GM19324 (cell line): ENCODE measurements around the gene PCDHA1.
"Not testable (repeated sequence)": the region's sequence is repeated elsewhere in the genome, so short reads cannot be mapped to it uniquely, and the experiment has no call there.

Experiments
- ATAC-seq: cut with Tn5 transposase; IDR thresholded peaks from one replicate; pipeline ENCODE4 v1.9.1; 2021; ENCODE audit warnings: mild to moderate bottlenecking, moderate library complexity; ENCODE audit not compliant: unreplicated experiment, low FRiP score

PCDHA1 gene

DNA sequence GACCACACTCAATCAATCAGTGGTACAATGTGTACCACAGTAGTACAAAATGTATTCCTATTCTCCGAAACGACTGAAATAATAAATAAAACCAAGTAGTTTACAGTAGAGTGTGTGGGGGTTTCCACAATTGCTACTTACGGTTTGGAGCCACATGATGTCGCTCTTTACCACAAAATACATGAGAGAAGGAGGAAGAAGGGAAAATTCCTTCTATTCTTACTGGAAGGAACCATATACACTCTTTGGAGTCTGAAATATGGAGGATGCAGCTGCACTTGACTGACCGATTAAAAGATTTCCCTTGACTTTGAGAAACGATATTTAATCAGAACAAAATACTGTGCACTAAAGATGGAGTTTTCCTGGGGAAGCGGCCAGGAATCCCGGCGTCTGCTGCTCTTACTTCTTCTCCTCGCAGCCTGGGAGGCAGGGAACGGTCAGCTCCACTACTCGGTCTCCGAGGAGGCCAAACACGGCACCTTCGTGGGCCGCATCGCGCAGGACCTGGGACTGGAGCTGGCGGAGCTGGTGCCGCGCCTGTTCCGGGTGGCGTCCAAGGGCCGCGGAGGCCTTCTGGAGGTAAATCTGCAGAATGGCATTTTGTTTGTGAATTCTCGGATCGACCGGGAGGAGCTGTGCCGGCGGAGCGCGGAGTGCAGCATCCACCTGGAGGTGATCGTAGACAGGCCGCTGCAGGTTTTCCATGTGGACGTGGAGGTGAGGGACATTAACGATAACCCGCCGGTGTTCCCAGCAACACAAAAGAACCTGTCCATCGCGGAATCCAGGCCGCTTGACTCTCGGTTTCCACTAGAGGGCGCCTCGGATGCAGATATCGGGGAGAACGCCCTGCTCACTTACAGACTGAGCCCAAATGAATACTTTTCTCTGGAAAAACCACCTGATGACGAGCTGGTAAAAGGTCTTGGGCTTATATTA is 21.2 kb downstream of the PCDHA1 start, which contains the start of gene PCDHA4:
TSS of gene PCDHA4 (plus strand) at position 235 of the 942 bp plus-strand sequence.
- no peak for ATAC-seq

DNA sequence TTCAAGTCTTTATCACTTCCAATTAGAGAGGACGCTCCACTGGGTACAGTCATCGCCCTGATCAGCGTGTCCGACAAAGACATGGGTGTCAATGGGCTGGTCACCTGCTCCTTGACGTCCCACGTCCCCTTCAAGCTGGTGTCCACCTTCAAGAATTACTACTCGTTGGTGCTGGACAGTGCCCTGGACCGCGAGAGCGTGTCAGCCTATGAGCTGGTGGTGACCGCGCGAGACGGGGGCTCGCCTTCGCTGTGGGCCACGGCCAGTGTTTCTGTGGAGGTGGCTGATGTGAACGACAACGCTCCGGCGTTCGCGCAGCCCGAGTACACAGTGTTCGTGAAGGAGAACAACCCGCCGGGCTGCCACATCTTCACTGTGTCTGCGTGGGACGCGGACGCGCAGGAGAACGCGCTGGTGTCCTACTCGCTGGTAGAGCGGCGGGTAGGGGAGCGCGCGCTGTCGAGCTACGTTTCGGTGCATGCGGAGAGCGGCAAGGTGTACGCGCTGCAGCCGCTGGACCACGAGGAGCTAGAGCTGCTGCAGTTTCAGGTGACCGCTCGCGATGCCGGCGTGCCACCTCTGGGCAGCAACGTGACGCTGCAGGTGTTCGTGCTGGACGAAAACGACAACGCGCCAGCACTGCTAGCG is 22.4 kb downstream of the PCDHA1 start:
- ATAC-seq: not testable (repeated sequence)

DNA sequence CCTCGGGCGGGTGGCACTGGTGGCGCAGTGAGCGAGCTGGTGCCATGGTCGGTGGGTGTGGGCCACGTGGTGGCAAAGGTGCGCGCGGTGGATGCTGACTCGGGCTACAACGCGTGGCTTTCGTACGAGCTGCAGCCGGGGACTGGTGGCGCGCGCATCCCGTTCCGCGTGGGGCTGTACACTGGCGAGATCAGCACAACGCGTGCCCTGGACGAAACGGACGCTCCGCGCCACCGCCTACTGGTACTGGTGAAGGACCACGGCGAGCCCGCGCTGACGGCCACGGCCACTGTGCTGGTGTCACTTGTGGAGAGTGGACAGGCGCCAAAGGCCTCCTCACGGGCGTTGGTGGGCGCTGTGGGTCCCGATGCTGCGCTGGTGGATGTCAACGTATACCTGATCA is 22.9 kb downstream of the PCDHA1 start:
- no peak for ATAC-seq

DNA sequence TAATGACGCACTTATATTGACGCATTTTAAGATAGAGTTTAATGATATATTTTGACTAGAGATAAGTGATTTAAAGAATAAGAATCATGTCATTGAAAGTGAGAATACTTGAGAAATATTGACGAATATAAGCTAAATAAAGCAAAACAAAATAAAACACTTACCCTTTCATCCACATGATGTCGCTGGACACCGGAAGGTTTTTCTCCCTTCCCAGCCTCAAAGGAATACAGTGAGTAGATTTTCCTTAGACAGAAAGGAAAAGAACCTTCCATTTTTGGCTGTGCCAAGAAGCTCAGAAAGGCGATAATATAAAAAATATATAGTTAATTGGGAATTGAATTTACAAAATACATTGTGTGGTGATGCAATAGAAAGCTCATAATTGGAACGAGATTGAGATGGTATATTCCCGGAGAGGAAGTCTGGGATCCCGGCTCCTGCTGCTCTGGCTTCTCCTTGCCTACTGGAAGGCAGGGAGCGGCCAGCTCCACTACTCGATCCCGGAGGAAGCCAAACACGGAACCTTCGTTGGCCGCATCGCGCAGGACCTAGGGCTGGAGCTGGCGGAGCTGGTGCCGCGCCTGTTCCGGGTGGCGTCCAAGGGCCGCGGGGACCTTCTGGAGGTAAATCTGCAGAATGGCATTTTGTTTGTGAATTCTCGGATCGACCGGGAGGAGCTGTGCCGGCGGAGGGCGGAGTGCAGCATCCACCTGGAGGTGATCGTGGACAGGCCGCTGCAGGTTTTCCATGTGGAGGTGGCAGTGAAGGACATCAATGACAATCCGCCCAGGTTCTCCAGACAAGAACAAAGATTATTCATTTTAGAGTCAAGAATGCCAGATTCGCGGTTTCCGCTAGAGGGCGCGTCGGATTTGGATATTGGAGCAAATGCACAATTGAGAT is 35.7 kb downstream of the PCDHA1 start, which contains the start of gene PCDHA5:
TSS of gene PCDHA5 (plus strand) at position 239 of the 906 bp plus-strand sequence.
- ATAC-seq: no peak

DNA sequence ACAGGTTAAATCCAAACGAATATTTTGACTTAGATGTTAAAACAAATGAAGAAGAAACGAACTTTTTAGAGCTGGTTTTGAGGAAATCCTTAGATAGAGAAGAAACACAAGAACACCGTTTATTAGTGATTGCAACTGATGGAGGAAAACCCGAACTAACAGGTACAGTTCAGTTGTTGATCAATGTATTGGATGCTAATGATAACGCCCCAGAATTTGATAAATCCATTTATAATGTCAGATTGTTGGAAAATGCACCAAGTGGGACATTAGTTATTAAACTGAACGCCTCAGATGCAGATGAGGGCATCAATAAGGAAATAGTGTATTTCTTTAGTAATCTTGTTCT is 36.3 kb downstream of the PCDHA1 start:
- ATAC-seq: no peak

DNA sequence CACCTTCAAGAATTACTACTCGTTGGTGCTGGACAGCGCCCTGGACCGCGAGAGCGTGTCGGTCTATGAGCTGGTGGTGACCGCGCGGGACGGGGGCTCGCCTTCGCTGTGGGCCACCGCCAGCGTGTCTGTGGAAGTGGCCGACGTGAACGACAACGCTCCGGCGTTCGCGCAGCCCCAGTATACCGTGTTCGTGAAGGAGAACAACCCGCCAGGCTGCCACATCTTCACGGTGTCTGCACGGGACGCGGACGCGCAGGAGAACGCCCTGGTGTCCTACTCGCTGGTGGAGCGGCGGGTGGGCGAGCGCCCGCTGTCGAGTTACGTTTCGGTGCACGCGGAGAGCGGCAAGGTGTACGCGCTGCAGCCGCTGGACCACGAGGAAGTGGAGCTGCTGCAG is 37.0 kb downstream of the PCDHA1 start:
- ATAC-seq: not testable (repeated sequence)

DNA sequence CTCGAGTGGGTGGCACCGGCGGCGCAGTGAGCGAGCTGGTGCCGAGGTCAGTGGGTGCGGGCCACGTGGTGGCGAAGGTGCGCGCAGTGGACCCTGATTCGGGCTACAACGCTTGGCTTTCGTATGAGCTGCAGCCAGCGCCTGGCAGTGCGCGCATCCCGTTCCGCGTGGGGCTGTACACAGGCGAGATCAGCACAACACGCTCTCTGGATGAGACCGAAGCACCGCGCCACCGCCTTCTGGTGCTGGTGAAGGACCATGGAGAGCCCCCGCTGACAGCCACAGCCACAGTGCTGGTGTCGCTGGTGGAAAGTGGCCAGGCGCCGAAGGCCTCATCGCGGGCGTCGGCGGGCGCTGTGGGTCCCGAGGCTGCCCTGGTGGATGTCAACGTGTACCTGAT is 37.5 kb downstream of the PCDHA1 start:
- ATAC-seq: no peak

DNA sequence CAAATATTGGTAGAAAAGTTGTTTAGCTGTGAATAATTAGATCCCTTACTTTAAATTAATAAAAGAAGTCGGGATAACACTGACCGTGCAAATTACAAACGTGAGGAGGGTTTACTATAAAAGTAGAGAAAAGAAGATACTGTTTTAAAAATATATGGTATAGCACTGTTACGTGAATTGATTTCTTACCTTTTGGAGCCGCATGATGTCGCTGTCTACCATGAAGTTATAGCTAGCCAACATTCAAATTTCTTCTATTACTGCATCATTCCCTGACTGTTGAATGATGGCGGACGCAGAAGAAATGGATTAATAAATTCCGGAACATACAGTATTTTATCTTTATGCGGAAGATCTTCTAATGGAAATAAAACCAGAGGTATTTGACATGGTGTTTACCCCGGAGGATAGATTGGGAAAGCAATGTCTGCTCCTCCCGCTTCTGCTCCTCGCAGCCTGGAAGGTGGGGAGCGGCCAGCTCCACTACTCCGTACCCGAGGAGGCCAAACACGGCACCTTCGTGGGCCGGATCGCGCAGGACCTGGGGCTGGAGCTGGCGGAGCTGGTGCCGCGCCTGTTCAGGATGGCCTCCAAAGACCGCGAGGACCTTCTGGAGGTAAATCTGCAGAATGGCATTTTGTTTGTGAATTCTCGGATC is 41.9 kb downstream of the PCDHA1 start, which contains the start of gene PCDHA6:
TSS of gene PCDHA6 (plus strand) at position 257 of the 658 bp plus-strand sequence. CDS start at position 389, 132 bp downstream.
- ATAC-seq: no peak

DNA sequence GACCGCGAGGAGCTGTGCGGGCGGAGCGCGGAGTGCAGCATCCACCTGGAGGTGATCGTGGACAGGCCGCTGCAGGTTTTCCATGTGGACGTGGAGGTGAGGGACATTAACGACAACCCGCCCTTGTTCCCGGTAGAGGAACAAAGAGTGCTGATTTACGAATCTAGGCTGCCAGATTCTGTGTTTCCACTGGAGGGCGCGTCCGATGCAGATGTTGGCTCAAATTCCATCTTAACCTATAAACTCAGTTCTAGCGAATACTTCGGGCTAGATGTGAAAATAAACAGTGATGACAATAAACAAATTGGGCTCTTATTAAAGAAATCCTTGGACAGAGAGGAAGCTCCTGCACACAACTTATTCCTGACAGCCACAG is 42.4 kb downstream of the PCDHA1 start:
- no peak for ATAC-seq

DNA sequence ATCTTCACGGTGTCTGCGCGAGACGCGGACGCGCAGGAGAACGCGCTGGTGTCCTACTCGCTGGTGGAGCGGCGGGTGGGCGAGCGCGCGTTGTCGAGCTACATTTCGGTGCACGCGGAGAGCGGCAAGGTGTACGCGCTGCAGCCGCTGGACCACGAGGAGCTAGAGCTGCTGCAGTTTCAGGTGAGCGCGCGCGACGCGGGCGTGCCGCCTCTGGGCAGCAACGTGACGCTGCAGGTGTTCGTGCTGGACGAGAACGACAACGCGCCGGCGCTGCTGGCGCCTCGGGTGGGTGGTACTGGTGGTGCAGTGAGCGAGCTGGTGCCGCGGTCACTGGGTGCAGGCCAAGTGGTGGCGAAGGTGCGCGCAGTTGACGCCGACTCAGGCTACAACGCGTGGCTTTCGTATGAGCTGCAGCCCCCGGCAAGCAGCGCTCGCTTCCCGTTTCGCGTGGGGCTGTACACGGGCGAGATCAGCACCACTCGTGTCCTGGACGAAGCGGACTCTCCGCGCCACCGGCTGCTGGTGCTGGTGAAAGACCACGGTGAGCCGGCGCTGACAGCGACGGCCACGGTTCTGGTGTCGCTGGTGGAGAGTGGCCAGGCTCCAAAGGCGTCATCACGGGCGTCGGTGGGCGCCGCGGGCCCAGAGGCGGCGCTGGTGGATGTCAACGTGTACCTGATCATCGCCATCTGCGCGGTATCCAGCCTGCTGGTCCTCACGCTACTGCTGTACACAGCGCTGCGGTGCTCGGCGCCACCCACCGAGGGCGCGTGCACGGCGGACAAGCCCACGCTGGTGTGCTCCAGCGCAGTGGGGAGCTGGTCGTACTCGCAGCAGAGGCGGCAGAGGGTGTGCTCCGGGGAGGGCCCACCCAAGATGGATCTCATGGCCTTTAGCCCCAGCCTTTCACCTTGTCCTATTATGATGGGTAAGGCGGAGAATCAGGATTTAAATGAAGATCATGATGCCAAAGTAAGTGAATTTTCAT is 43.9 kb downstream of the PCDHA1 start:
- ATAC-seq: not testable (repeated sequence)

DNA sequence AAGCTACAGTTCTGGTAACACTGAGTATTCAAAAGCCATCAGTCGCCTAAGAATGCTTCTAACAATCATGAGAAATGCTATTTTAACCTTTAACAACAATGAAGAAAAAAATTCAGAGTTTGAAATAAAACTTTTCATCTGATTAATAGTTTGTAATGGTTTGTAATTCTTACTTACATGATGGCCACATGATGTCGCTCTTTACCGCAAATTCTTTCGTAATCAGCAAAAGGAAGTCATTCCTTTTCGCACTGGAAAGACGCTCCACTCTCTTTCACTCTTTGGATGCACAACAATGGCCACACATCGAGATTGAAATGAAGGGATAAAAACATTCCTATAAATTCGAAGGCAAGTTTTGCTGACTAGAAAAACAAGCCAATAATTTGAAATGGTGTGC is 48.1 kb downstream of the PCDHA1 start, which contains the start of gene PCDHA7:
TSS of gene PCDHA7 (plus strand) at position 277 of the 400 bp plus-strand sequence. CDS start at position 392, 115 bp downstream.
- ATAC-seq: no peak

DNA sequence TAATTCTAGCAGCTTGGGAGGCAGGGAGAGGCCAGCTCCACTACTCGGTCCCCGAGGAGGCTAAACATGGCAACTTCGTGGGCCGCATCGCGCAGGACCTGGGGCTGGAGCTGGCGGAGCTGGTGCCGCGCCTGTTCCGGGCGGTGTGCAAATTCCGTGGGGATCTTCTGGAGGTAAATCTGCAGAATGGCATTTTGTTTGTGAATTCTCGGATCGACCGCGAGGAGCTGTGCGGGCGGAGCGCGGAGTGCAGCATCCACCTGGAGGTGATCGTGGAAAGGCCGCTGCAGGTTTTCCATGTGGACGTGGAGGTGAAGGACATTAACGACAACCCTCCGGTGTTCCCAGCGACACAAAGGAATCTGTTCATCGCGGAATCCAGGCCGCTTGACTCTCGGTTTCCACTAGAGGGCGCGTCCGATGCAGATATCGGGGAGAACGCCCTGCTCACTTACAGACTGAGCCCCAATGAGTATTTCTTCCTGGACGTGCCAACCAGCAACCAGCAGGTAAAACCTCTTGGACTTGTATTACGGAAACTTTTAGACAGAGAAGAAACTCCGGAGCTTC is 48.6 kb downstream of the PCDHA1 start:
- ATAC-seq: not testable (repeated sequence)

DNA sequence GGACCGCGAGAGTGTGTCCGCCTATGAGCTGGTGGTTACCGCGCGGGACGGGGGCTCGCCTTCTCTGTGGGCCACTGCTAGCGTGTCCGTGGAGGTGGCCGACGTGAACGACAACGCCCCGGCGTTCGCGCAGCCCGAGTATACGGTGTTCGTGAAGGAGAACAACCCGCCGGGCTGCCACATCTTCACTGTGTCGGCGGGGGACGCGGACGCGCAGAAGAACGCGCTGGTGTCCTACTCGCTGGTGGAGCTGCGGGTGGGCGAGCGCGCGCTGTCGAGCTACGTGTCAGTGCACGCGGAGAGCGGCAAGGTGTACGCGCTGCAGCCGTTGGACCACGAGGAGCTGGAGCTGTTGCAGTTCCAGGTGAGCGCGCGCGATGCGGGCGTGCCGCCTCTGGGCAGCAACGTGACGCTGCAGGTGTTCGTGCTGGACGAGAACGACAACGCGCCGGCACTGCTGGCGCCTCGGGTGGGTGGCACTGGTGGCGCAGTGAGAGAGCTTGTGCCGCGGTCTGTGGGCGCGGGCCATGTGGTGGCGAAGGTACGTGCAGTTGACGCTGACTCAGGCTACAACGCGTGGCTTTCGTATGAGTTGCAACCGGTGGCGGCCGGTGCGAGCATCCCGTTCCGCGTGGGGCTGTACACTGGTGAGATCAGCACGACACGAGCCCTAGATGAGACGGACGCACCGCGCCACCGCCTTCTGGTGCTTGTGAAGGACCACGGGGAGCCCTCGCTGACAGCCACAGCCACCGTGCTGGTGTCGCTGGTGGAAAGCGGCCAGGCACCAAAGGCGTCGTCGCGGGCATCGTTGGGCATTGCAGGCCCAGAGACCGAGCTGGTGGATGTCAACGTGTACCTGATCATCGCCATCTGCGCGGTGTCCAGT is 49.9 kb downstream of the PCDHA1 start:
- ATAC-seq: no peak

DNA sequence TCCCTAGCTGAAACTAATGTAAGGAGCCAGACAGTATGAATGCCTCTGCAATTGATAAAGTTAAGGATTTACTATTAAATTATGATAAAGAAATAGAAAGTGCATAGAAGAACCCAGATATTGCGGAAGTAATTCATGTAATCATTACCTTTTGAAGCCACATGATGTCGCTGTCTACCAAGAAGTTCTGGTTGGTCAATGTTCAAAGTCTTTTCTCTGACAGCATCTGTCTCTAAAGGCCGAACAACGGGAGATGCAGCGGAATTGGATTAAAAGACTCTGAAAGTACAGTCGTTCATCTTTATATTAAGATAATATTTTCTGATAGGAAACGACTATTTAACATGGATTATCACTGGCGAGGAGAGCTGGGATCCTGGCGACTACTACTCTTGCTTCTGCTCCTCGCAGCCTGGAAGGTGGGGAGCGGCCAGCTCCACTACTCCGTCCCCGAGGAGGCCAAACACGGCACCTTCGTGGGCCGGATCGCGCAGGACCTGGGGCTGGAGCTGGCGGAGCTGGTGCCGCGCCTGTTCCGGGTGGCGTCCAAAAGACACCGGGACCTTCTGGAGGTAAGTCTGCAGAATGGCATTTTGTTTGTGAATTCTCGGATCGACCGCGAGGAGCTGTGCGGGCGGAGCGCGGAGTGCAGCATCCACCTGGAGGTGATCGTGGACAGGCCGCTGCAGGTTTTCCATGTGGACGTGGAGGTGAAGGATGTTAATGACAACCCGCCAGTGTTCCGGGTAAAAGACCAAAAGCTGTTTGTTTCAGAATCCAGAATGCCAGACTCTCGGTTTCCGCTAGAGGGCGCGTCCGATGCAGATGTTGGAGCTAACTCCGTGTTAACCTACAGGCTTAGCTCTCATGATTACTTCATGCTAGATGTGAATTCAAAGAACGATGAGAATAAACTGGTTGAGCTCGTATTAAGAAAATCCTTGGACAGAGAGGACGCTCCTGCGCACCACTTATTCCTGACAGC is 55.3 kb downstream of the PCDHA1 start, which contains the start of gene PCDHA8:
TSS of gene PCDHA8 (plus strand) at position 210 of the 985 bp plus-strand sequence. CDS start at position 345, 135 bp downstream.
- no peak for ATAC-seq

DNA sequence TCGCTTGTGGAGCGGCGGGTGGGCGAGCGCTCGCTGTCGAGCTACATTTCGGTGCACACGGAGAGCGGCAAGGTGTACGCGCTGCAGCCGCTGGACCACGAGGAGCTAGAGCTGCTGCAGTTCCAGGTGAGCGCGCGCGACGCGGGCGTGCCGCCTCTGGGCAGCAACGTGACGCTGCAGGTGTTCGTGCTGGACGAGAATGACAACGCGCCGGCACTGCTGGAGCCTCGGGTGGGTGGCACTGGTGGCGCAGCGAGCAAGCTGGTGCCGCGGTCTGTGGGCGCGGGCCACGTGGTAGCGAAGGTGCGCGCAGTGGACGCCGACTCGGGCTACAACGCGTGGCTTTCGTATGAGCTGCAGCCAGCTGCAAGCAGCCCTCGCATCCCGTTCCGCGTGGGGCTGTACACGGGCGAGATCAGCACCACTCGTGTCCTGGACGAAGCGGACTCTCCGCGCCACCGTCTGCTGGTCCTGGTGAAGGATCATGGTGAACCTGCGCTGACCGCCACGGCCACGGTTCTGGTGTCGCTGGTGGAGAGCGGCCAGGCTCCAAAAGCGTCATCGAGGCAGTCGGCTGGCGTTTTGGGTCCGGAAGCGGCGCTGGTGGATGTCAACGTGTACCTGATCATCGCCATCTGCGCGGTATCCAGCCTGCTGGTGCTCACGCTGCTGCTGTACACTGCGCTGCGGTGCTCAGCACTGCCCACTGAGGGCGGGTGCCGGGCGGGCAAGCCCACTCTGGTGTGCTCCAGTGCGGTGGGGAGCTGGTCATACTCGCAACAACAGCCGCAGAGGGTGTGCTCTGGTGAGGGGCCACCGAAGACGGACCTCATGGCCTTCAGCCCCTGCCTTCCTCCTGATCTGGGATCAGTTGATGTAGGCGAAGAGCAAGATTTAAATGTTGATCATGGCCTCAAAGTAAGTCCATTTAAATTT is 57.1 kb downstream of the PCDHA1 start:
- ATAC-seq: no peak
